ENCODE data around the gene MS4A6E. TPM values are rescaled to one million over a fixed set of nuclear protein-coding genes. Genes with fewer than 3 reads are reported as not detected.

The MS4A6E gene
- total RNA-seq, 4 donors from 2014 or later = not detected

GRCh38 chr11:60367896-60368295, 40.8 kb downstream of the MS4A6E start:
- Histone ChIP-seq H3K4me1 (no peaks in the 10 kb centered on the region), H3K36me3 (no peaks in the 10 kb centered on the region), H3K27ac (no peak overlapping the region), H3K27me3 (no peaks in the 10 kb centered on the region), H3K9me3 (no peaks in the 10 kb centered on the region), H3K4me3 (no peak overlapping the region)
- TF ChIP-seq POLR2A (IDR thresholded peaks at IDR 0.05) (no peak), CTCF (IDR thresholded peaks at IDR 0.05) (no peak)
- DNase-seq = no peak
- intact Hi-C loops (cut with DNase I; ENCODE audit: low total_unique reads) = no loop called here

- intact Hi-C loops (cut with DNase I; ENCODE audit: low total_unique reads) = no loop called here
- no peak overlapping the region for H3K27ac ChIP-seq
- H3K9me3 ChIP-seq = no peaks in the 10 kb centered on the region
Observed at GRCh38 chr11:60370252-60370810, 43.3 kb downstream of the MS4A6E start.

GRCh38 chr11:60370811-60371298, 43.8 kb downstream of the MS4A6E start:
- intact Hi-C loops (cut with DNase I; ENCODE audit: low total_unique reads) = no loop called here
- Histone ChIP-seq H3K4me1 (no peaks in the 10 kb centered on the region), H3K36me3 (no peaks in the 10 kb centered on the region), H3K27me3 (no peaks in the 10 kb centered on the region), H3K9me3 (no peaks in the 10 kb centered on the region), H3K4me3 (no peak overlapping the region), H3K27ac (no peak overlapping the region)
- no peak for DNase-seq
- no peak for TF ChIP-seq CTCF (IDR thresholded peaks at IDR 0.05)
- TF ChIP-seq POLR2A (IDR thresholded peaks at IDR 0.05) = no peak

More at GRCh38 chr11:60370252-60370810, 43.3 kb downstream of the MS4A6E start:
- Histone ChIP-seq H3K27me3 (no peaks in the 10 kb centered on the region), H3K4me3 (no peak overlapping the region), H3K4me1 (no peaks in the 10 kb centered on the region), H3K36me3 (no peaks in the 10 kb centered on the region)
- no peak for DNase-seq
- TF ChIP-seq CTCF (IDR thresholded peaks at IDR 0.05) (no peak), POLR2A (IDR thresholded peaks at IDR 0.05) (no peak)

GRCh38 chr11:60371386-60371785, 44.3 kb downstream of the MS4A6E start:
- H3K27ac ChIP-seq = no peak overlapping the region

More at GRCh38 chr11:60371386-60371785, 44.3 kb downstream of the MS4A6E start:
- intact Hi-C loops (cut with DNase I; ENCODE audit: low total_unique reads) = no loop called here
- no peak overlapping the region for H3K4me3 ChIP-seq
- DNase-seq = no peak
- no peaks in the 10 kb centered on the region for H3K27me3 ChIP-seq
- H3K4me1 ChIP-seq = no peaks in the 10 kb centered on the region
- H3K9me3 ChIP-seq = no peaks in the 10 kb centered on the region
- TF ChIP-seq CTCF (IDR thresholded peaks at IDR 0.05) = no peak
- TF ChIP-seq POLR2A (IDR thresholded peaks at IDR 0.05) = no peak
- no peaks in the 10 kb centered on the region for H3K36me3 ChIP-seq
